ENCODE data around the gene CYBC1. TPM values are rescaled to one million over a fixed set of nuclear protein-coding genes. Genes with fewer than 3 reads are reported as not detected.
"Not testable (repeated sequence)": the region's sequence is repeated elsewhere in the genome, so short reads cannot be mapped to it uniquely, and the experiment has no call there.

Gene CYBC1
- total RNA-seq, 2 experiments from 2014 or later: 220 to 247 TPM

- Mint-ChIP-seq H3K36me3 (ENCODE audit: low read depth) (peaks cover 47% of the 10 kb centered on the region), H3K27me3 (ENCODE audit: low read depth) (no peaks in the 10 kb centered on the region), H3K27ac (no peak overlapping the region), H3K9me3 (ENCODE audit: insufficient read depth) (no peaks in the 10 kb centered on the region), H3K4me3 (no peak overlapping the region), H3K4me1 (ENCODE audit: low read depth) (peaks cover 24% of the 10 kb centered on the region)
- DNase-seq: no peak
- no peak for ATAC-seq
- ChIA-PET CTCF (interaction anchor here (1.1 kb wide), 1 partner anchor 14 kb away, joined by 3 read pairs; no protein-coding TSS in a partner anchor), POLR2A (interaction anchor here (0.6 to 1.2 kb wide), 3 partner anchors 23 to 98 kb away, joined by 3 to 4 read pairs (median 3); no protein-coding TSS in a partner anchor)
Observed at GRCh38 chr17:82474223-82475010, 23.9 kb upstream of the CYBC1 start.

GRCh38 chr17:82470065-82470464, 19.5 kb upstream of the CYBC1 start:
- no peak overlapping the region for H3K27ac Mint-ChIP-seq
- ATAC-seq (no peak), DNase-seq (no peak)
- H3K36me3 Mint-ChIP-seq (ENCODE audit: low read depth): peaks cover 57% of the 10 kb centered on the region
- POLR2A ChIA-PET: no interaction called here
- peaks cover 4% of the 10 kb centered on the region for H3K4me1 Mint-ChIP-seq (ENCODE audit: low read depth)
- no peak overlapping the region for H3K4me3 Mint-ChIP-seq
- CTCF ChIA-PET: no interaction called here
- H3K9me3 Mint-ChIP-seq (ENCODE audit: insufficient read depth): no peaks in the 10 kb centered on the region
- H3K27me3 Mint-ChIP-seq (ENCODE audit: low read depth): no peaks in the 10 kb centered on the region

DNA sequence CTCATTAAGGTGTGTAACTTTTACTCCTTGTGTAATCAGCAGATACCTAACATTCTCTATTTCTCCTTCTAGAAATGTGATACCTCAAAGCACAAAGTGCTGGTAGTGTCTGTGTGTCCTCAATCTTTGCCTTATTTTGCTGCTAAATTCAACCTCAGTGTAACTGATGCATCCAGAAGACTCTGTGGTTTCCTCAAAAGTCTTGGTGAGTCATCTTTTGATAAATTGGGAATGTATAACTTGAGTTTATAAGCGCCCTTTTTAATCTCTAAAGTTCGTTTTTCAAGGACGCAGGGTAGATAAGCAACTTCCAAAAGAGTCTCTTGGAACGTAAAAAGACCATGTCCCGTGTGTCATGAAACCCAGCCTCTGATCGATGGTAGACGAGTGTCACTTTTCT, 18.1 kb upstream of the CYBC1 start:
- DNase-seq: no peak
- no peak overlapping the region for H3K4me3 Mint-ChIP-seq
- ChIA-PET POLR2A (no interaction called here), CTCF (no interaction called here)
- ATAC-seq: no peak
- H3K27ac Mint-ChIP-seq: no peak overlapping the region
- H3K4me1 Mint-ChIP-seq (ENCODE audit: low read depth): peaks cover 11% of the 10 kb centered on the region
- peaks cover 60% of the 10 kb centered on the region for H3K36me3 Mint-ChIP-seq (ENCODE audit: low read depth)
- no peaks in the 10 kb centered on the region for H3K9me3 Mint-ChIP-seq (ENCODE audit: insufficient read depth)
- no peaks in the 10 kb centered on the region for H3K27me3 Mint-ChIP-seq (ENCODE audit: low read depth)

GRCh38 chr17:82465023-82465603, 14.6 kb upstream of the CYBC1 start:
- no peak overlapping the region for H3K4me3 Mint-ChIP-seq
- H3K9me3 Mint-ChIP-seq (ENCODE audit: insufficient read depth): no peaks in the 10 kb centered on the region
- ATAC-seq (no peak), DNase-seq (no peak)
- H3K27ac Mint-ChIP-seq: no peak overlapping the region
- CTCF ChIA-PET: no interaction called here
- H3K36me3 Mint-ChIP-seq (ENCODE audit: low read depth): peaks cover 73% of the 10 kb centered on the region
- POLR2A ChIA-PET: no interaction called here
- H3K4me1 Mint-ChIP-seq (ENCODE audit: low read depth): peaks cover 20% of the 10 kb centered on the region
- no peaks in the 10 kb centered on the region for H3K27me3 Mint-ChIP-seq (ENCODE audit: low read depth)

- Mint-ChIP-seq H3K27me3 (ENCODE audit: low read depth) (no peaks in the 10 kb centered on the region), H3K4me3 (no peak overlapping the region), H3K36me3 (ENCODE audit: low read depth) (peaks cover 73% of the 10 kb centered on the region), H3K4me1 (ENCODE audit: low read depth) (peaks cover 20% of the 10 kb centered on the region), H3K27ac (no peak overlapping the region), H3K9me3 (ENCODE audit: insufficient read depth) (no peaks in the 10 kb centered on the region)
- ChIA-PET CTCF (no interaction called here), POLR2A (interaction anchor here (2.1 kb wide), 1 partner anchor 15 kb away, joined by 8 read pairs; no protein-coding TSS in a partner anchor)
- no peak for DNase-seq
- ATAC-seq: no peak
Observed at GRCh38 chr17:82464567-82464929, 14.0 kb upstream of the CYBC1 start.

DNA sequence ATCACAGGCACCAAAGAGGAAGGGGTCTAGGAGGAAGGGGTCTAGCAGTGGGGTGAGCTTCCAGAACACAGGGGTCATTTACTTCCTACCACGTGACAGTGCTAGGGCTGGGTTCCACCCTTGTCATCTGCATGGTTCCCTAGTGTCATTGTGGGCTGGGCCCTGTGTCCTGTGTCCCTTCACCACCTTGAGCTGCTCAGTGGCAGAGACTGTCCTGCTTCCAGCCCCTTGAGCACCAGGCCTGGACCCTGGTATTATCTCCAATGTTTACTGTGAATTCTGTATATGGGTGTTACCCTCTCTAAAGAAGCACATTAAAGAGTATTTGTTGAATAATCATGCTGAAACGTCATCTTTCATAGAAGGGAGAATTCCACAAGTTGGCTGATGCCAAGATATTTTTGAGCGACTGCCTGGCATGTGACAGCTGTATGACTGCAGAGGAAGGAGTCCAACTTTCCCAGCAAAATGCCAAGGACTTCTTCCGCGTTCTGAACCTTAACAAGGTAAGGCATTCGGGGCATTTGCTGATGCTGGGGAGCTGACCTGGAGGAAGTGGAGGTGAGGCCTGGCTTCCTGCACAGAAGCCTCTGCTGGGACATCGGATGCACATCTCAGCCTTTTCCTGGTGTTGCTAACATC, 13.5 kb upstream of the CYBC1 start:
- ChIA-PET POLR2A (interaction anchor here (2.1 kb wide), 1 partner anchor 14 kb away, joined by 8 read pairs; no protein-coding TSS in a partner anchor), CTCF (no interaction called here)
- Mint-ChIP-seq H3K4me1 (ENCODE audit: low read depth) (peaks cover 23% of the 10 kb centered on the region), H3K36me3 (ENCODE audit: low read depth) (peaks cover 73% of the 10 kb centered on the region), H3K27me3 (ENCODE audit: low read depth) (no peaks in the 10 kb centered on the region), H3K9me3 (ENCODE audit: insufficient read depth) (no peaks in the 10 kb centered on the region), H3K27ac (peak overlapping the region; percentile 46), H3K4me3 (no peak overlapping the region)
- DNase-seq: no peak
- no peak for ATAC-seq

DNA sequence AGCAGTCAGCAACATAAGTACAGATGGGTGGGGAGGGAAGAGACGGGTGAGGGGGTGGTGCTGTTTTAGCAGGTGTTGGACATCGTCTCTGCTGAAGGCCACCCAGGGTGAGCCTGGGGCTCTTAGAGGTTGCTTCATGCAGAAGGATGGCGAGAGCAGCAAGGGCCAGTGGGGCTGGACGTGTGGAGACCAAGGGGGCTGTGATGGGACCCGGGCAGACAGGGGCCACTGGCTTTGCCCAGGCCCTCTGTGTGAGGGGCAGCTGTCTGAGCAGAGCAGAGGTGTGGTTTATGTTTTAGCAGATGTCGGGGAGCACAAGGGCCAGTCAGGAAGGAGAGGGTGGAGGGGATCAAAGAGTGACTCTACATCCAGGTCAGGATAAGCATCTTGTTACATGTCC, 12.8 kb upstream of the CYBC1 start:
- DNase-seq: no peak
- ATAC-seq: no peak
- Mint-ChIP-seq H3K4me3 (no peak overlapping the region), H3K36me3 (ENCODE audit: low read depth) (peaks cover 68% of the 10 kb centered on the region), H3K27ac (peak overlapping the region; percentile 53), H3K4me1 (ENCODE audit: low read depth) (peaks cover 23% of the 10 kb centered on the region), H3K9me3 (ENCODE audit: insufficient read depth) (no peaks in the 10 kb centered on the region), H3K27me3 (ENCODE audit: low read depth) (no peaks in the 10 kb centered on the region)
- ChIA-PET POLR2A (interaction anchor here (1.1 to 2.1 kb wide), 2 partner anchors 12 to 14 kb away, joined by 3 to 8 read pairs; no protein-coding TSS in a partner anchor), CTCF (no interaction called here)

DNA sequence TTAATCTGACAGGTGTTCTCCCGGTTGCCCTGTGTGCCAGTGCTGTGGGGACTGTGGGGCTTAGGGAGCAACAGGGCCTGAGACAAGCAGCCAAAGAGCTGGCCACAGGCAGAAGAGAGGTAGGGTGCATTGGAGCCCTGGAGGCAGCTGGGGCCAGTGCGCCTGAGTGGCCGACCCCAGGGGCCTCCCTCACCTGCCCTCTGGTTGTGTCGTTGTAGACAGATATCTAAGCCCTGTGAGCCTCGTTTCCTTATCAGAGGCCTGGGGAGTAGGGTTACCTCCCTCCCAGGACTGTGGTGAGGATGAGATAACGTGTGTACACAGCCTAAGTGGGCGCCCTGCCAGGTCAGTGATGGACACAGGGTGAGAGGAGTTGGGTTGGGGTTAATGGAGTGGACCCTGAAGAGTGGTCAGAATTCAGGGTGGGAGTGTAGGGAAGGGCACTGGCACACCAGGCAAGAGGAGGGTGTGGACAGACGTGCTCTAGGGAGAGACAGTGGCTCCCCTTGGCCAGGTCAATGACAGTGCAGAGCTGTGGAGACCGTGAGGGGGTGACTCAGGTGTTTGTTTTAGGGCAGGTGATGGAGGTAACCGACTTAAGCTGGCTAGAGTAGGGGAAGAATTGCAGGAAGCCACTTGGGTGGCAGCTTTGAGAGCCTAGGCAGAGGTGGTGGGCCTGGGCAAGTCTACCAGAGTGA, 11.4 kb upstream of the CYBC1 start:
- H3K27ac Mint-ChIP-seq: peak overlapping the region; percentile 56
- CTCF ChIA-PET: no interaction called here

DNA sequence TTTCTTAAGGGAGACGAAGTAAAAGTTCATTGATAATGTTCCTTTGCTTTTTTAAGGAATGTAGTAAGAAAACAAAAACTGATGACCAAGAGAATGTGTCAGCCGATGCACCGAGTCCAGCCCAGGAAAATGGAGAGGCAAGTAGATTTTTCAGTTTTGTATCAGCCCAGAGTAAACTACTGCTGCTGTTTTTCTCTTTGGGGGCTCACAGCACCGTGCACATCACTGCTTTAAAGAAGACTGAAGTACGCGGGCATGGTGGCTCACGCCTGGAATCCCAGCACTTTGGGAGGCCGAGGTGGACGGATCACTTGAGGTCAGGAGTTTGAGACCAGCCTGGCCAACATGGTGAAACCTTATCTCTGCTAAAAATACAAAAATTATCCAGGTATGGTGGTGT, 9.4 kb upstream of the CYBC1 start:
- Mint-ChIP-seq H3K36me3 (ENCODE audit: low read depth) (peaks cover 60% of the 10 kb centered on the region), H3K4me3 (peak overlapping the region; percentile 94), H3K4me1 (ENCODE audit: low read depth) (peaks cover 41% of the 10 kb centered on the region)
- DNase-seq; ATAC-seq; H3K27me3 Mint-ChIP-seq (ENCODE audit: low read depth); H3K27ac Mint-ChIP-seq; H3K9me3 Mint-ChIP-seq (ENCODE audit: insufficient read depth): not testable (repeated sequence)
- POLR2A ChIA-PET: interaction anchor here (0.7 to 2.1 kb wide), 3 partner anchors 11 to 216 kb away, joined by 4 to 12 read pairs (median 4); no protein-coding TSS in a partner anchor
- CTCF ChIA-PET: interaction anchor here (1.0 kb wide), 1 partner anchor 91 kb away, joined by 3 read pairs; no protein-coding TSS in a partner anchor

More for the DNA sequence above, 11.4 kb upstream of the CYBC1 start:
- H3K4me3 Mint-ChIP-seq: no peak overlapping the region
- DNase-seq (no peak), ATAC-seq (no peak)
- no peaks in the 10 kb centered on the region for H3K27me3 Mint-ChIP-seq (ENCODE audit: low read depth)
- POLR2A ChIA-PET: no interaction called here
- no peaks in the 10 kb centered on the region for H3K9me3 Mint-ChIP-seq (ENCODE audit: insufficient read depth)
- peaks cover 70% of the 10 kb centered on the region for H3K36me3 Mint-ChIP-seq (ENCODE audit: low read depth)
- H3K4me1 Mint-ChIP-seq (ENCODE audit: low read depth): peaks cover 34% of the 10 kb centered on the region

DNA sequence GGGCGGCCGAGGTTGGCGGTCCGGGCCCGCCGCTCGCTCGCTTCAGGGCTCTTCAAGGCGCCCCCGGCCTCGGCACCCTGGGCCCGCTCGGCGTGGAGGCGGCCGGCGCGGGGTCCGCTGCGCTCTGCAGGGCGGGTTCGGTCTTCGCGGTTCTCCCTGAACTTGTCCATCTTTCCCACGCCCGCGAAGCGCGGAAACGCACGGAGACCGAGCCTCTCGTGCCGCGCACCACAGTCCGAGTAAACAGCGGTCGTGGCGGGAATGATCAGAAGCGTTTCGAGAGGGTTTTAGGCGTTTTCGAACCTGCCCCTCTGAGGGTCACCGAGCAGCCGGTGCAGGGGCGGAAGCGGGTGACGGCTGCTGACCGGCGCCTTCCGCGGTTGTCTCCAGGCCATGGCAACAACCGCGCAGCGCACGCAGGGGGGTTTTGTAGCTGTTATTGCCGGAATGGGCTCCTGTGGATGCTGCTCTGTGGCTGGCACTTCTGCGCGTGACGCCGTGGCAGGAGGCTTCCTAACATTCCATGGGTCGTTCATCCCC, 8.4 kb upstream of the CYBC1 start:
- peak overlapping the region; percentile 94 for H3K4me3 Mint-ChIP-seq
- H3K9me3 Mint-ChIP-seq (ENCODE audit: insufficient read depth): no peaks in the 10 kb centered on the region
- H3K36me3 Mint-ChIP-seq (ENCODE audit: low read depth): peaks cover 55% of the 10 kb centered on the region
- H3K4me1 Mint-ChIP-seq (ENCODE audit: low read depth): peaks cover 35% of the 10 kb centered on the region
- ATAC-seq (no peak), DNase-seq (peak; percentile 55)
- peak overlapping the region; percentile 89 for H3K27ac Mint-ChIP-seq
- ChIA-PET POLR2A (interaction anchor here (1.4 to 2.6 kb wide), 3 partner anchors 10 to 61 kb away, joined by 5 to 12 read pairs (median 7); partner anchors contain the start of gene FOXK2), CTCF (interaction anchor here (1.0 kb wide), 1 partner anchor 92 kb away, joined by 3 read pairs; no protein-coding TSS in a partner anchor)
- no peaks in the 10 kb centered on the region for H3K27me3 Mint-ChIP-seq (ENCODE audit: low read depth)

GRCh38 chr17:82458179-82458884, 7.8 kb upstream of the CYBC1 start, which contains the start of gene NARF:
Gene NARF (plus strand): TSS chr17:82458741. CDS start chr17:82458804, 63 bp downstream.
- Mint-ChIP-seq H3K9me3 (ENCODE audit: insufficient read depth) (no peaks in the 10 kb centered on the region), H3K4me3 (peak within 1 kb of the TSS; percentile 94), H3K27ac (peak within 1 kb of the TSS; percentile 94), H3K36me3 (ENCODE audit: low read depth) (peaks cover 50% of the 10 kb centered on the region), H3K27me3 (ENCODE audit: low read depth) (no peaks in the 10 kb centered on the region), H3K4me1 (ENCODE audit: low read depth) (peaks cover 31% of the 10 kb centered on the region)
- DNase-seq (peak; percentile 98), ATAC-seq (peak; percentile 98)
- POLR2A ChIA-PET: interaction anchor here (0.7 to 2.6 kb wide), 10 partner anchors 9 to 69 kb away, joined by 3 to 24 read pairs (median 4); partner anchors contain the start of gene FOXK2
- CTCF ChIA-PET: interaction anchor here (1.0 kb wide), 1 partner anchor 9 kb away, joined by 3 read pairs; no protein-coding TSS in a partner anchor
